SK-MEL-5 (cell line): ENCODE data around the gene MMEL1. TPM values are rescaled to one million over a fixed set of nuclear protein-coding genes. Genes with fewer than 3 reads are reported as not detected.

Experiments used
- DNase-seq: peaks from one replicate; pipeline ENCODE4 v3.0.0-alpha.2; 2016; ENCODE audit warnings: low read depth, low spot score
- in situ Hi-C: cut with HindIII; loops from 2 replicates; pipeline ENCODE4 v1.10.0; 2016; ENCODE audit warnings: low sequenced_read_pairs, high pct_unique_total_duplicates, low pct_unique_long_range_greater_than_20kb
- total RNA-seq: library from RNA; depleted of rRNA; stranded (reverse); fragments of >200 nt; shearing (Covaris generic); gene quantifications from 2 replicates; pipeline ENCODE4 v1.2.3, GENCODE V29; 2014

Gene MMEL1
- total RNA-seq, 1 experiment from 2014 or later = not detected

GRCh38 chr1:2645143-2645542 lies 12.3 kb upstream of the MMEL1 start:
- in situ Hi-C loops = no loop called here
- DNase-seq = no peak

- DNase-seq = no peak
- in situ Hi-C loops = no loop called here
These were observed 11.8 kb upstream of the MMEL1 start for GRCh38 chr1:2644591-2645101.

- in situ Hi-C loops = no loop called here
- no peak for DNase-seq
These were observed 11.4 kb upstream of the MMEL1 start for GRCh38 chr1:2644171-2644570.

- in situ Hi-C loops = no loop called here
These were observed 10.7 kb upstream of the MMEL1 start for GRCh38 chr1:2643414-2644077.

GRCh38 chr1:2642560-2643413 lies 10.0 kb upstream of the MMEL1 start:
- DNase-seq = peak; percentile 89
- in situ Hi-C loops = no loop called here

More at GRCh38 chr1:2643414-2644077, 10.7 kb upstream of the MMEL1 start:
- no peak for DNase-seq

- in situ Hi-C loops = no loop called here
- DNase-seq = no peak
These were observed 9.3 kb upstream of the MMEL1 start for GRCh38 chr1:2642131-2642559.

GRCh38 chr1:2641381-2642130 lies 8.7 kb upstream of the MMEL1 start:
- in situ Hi-C loops = no loop called here
- no peak for DNase-seq

- in situ Hi-C loops = no loop called here
- no peak for DNase-seq
These were observed 7.8 kb upstream of the MMEL1 start for GRCh38 chr1:2640626-2641025.

- DNase-seq = no peak
- in situ Hi-C loops = no loop called here
These were observed 7.0 kb upstream of the MMEL1 start for GRCh38 chr1:2639607-2640521.

GRCh38 chr1:2639203-2639602 lies 6.4 kb upstream of the MMEL1 start:
- in situ Hi-C loops = no loop called here
- DNase-seq = no peak

GRCh38 chr1:2638466-2639115 lies 5.8 kb upstream of the MMEL1 start:
- no peak for DNase-seq
- in situ Hi-C loops = no loop called here

GRCh38 chr1:2637442-2638145 lies 4.8 kb upstream of the MMEL1 start:
- no peak for DNase-seq
- in situ Hi-C loops = no loop called here

- no peak for DNase-seq
These were observed 3.9 kb upstream of the MMEL1 start for GRCh38 chr1:2636733-2637132.

GRCh38 chr1:2635361-2636010 lies 2.7 kb upstream of the MMEL1 start:
- DNase-seq = no peak
- in situ Hi-C loops = no loop called here

More at GRCh38 chr1:2636733-2637132, 3.9 kb upstream of the MMEL1 start:
- in situ Hi-C loops = no loop called here

GRCh38 chr1:2633936-2634491 lies 1.2 kb upstream of the MMEL1 start:
- in situ Hi-C loops = no loop called here

More at GRCh38 chr1:2633936-2634491, 1.2 kb upstream of the MMEL1 start:
- DNase-seq = no peak
